ENCODE results near the gene SERF1B. TPM values are rescaled to one million over a fixed set of nuclear protein-coding genes. Genes with fewer than 3 reads are reported as not detected.

The SERF1B gene
- total and polyA plus RNA-seq, 2 donors = 17.8 to 49.9 TPM

Small RNA genes lying within 50 kb of the gene (small RNA-seq; reads per million reads assigned to genes)
- not detected for gene CDH12P2

Other genes with a start within 250 kb of the SERF1B start
- gene SMN2, start 24.4 kb downstream of the SERF1B start, total RNA-seq = 32.6 TPM
- 30.7 TPM for gene SMN2, start 24.4 kb downstream of the SERF1B start, polyA plus RNA-seq